NCI-H1436 (cell line): Measurements from ENCODE around the gene KRTAP5-6.

Experiments
- DNase-seq: peaks from one replicate; lab custom pipeline; 2025; lab: John Stamatoyannopoulos, UW

Gene KRTAP5-6

GRCh38 chr11:1696608-1697570 lies at the start of gene KRTAP5-6:
Gene KRTAP5-6 (plus strand): TSS chr11:1697195. CDS start chr11:1697246, 51 bp downstream.
- DNase-seq, result no peak

- no peak for DNase-seq
These were observed 48.9 kb upstream of the KRTAP5-6 start for GRCh38 chr11:1647901-1648652.

GRCh38 chr11:1648653-1649420 lies 48.2 kb upstream of the KRTAP5-6 start:
- DNase-seq, result no peak

- no peak for DNase-seq
These were observed 46.7 kb upstream of the KRTAP5-6 start for GRCh38 chr11:1650034-1650917.

GRCh38 chr11:1650918-1651262 lies 46.1 kb upstream of the KRTAP5-6 start:
- DNase-seq, result no peak

- no peak for DNase-seq
These were observed 45.5 kb upstream of the KRTAP5-6 start for GRCh38 chr11:1651411-1651980.

GRCh38 chr11:1652026-1652425 lies 45.0 kb upstream of the KRTAP5-6 start:
- no peak for DNase-seq

- no peak for DNase-seq
These were observed 44.6 kb upstream of the KRTAP5-6 start for GRCh38 chr11:1652442-1652770.

GRCh38 chr11:1652771-1653540 lies 44.0 kb upstream of the KRTAP5-6 start:
- peak; percentile 32 for DNase-seq

GRCh38 chr11:1653541-1654387 lies 43.2 kb upstream of the KRTAP5-6 start:
- DNase-seq, result no peak

GRCh38 chr11:1654388-1655167 lies 42.4 kb upstream of the KRTAP5-6 start:
- DNase-seq, result no peak

- no peak for DNase-seq
These were observed 41.6 kb upstream of the KRTAP5-6 start for GRCh38 chr11:1655168-1656060.

- DNase-seq, result no peak
These were observed 40.9 kb upstream of the KRTAP5-6 start for GRCh38 chr11:1656061-1656441.

- DNase-seq, result no peak
These were observed 40.3 kb upstream of the KRTAP5-6 start for GRCh38 chr11:1656670-1657069.

- DNase-seq, result no peak
These were observed 37.5 kb upstream of the KRTAP5-6 start for GRCh38 chr11:1659506-1659905.

GRCh38 chr11:1660111-1660867 lies 36.7 kb upstream of the KRTAP5-6 start:
- DNase-seq, result no peak
